ENCODE measurements around the gene APBA2. TPM values are rescaled to one million over a fixed set of nuclear protein-coding genes. Genes with fewer than 3 reads are reported as not detected.
"Not testable (repeated sequence)": the region's sequence is repeated elsewhere in the genome, so short reads cannot be mapped to it uniquely, and the experiment has no call there.

Gene APBA2
- total RNA-seq, 1 donor = 4.7 TPM

GRCh38 chr15:29035336-29036285 is 149.8 kb downstream of the APBA2 start:
- DNase-seq (ENCODE audit: low read depth) = no peak
- no peak for TF ChIP-seq CTCF (IDR thresholded peaks at IDR 0.05; ENCODE audit: insufficient read depth, low read depth, low read length)
- no peak overlapping the region for H3K4me3 ChIP-seq (ENCODE audit: low read depth, low read length)

GRCh38 chr15:29037997-29038705 is 152.4 kb downstream of the APBA2 start:
- H3K4me3 ChIP-seq (ENCODE audit: low read depth, low read length) = no peak overlapping the region
- no peak for TF ChIP-seq CTCF (IDR thresholded peaks at IDR 0.05; ENCODE audit: insufficient read depth, low read depth, low read length)
- DNase-seq (ENCODE audit: low read depth) = no peak

- TF ChIP-seq CTCF (IDR thresholded peaks at IDR 0.05; ENCODE audit: insufficient read depth, low read depth, low read length) = no peak
- H3K4me3 ChIP-seq (ENCODE audit: low read depth, low read length) = no peak overlapping the region
- no peak for DNase-seq (ENCODE audit: low read depth)
Observed at GRCh38 chr15:29039466-29040369, 153.9 kb downstream of the APBA2 start.

GRCh38 chr15:29040370-29040751 is 154.6 kb downstream of the APBA2 start:
- no peak for TF ChIP-seq CTCF (IDR thresholded peaks at IDR 0.05; ENCODE audit: insufficient read depth, low read depth, low read length)
- H3K4me3 ChIP-seq (ENCODE audit: low read depth, low read length) = no peak overlapping the region
- DNase-seq (ENCODE audit: low read depth) = peak; percentile 80

GRCh38 chr15:29043736-29044502 is 158.1 kb downstream of the APBA2 start:
- peak; percentile 19 for DNase-seq (ENCODE audit: low read depth)
- H3K4me3 ChIP-seq (ENCODE audit: low read depth, low read length) = no peak overlapping the region
- TF ChIP-seq CTCF (IDR thresholded peaks at IDR 0.05; ENCODE audit: insufficient read depth, low read depth, low read length) = no peak

- H3K4me3 ChIP-seq (ENCODE audit: low read depth, low read length) = no peak overlapping the region
- no peak for DNase-seq (ENCODE audit: low read depth)
- TF ChIP-seq CTCF (IDR thresholded peaks at IDR 0.05; ENCODE audit: insufficient read depth, low read depth, low read length) = no peak
Observed at GRCh38 chr15:29044503-29044901, 158.7 kb downstream of the APBA2 start.

- DNase-seq (ENCODE audit: low read depth); H3K4me3 ChIP-seq (ENCODE audit: low read depth, low read length): not testable (repeated sequence)
Observed at GRCh38 chr15:29045161-29045560, 159.4 kb downstream of the APBA2 start.
